IMR-90 (cell line): ENCODE data around the gene CNTN4. TPM values are rescaled to one million over a fixed set of nuclear protein-coding genes. Genes with fewer than 3 reads are reported as not detected.

ENCODE experiments used
- ATAC-seq: fragments of 200-7000 bp; cut with Tn5 transposase; 2 replicates; pipeline ENCODE4 v1.9.1; 2020; ENCODE audit warnings: low read depth, mild to moderate bottlenecking, moderate library complexity
- BruUV-seq: library from RNA; stranded (reverse); fragments of 400-500 nt; replicated peaks from 2 replicates; lab custom pipeline; 2021; lab: Mats Ljungman, UMichigan
- CTCF ChIA-PET: fragments of 300-600 bp; formaldehyde crosslinking; extraction: SDS; loops from one replicate; lab custom pipeline; 2021; ENCODE audit warnings: antibody characterized with exemption; lab: Yijun Ruan, JAX
- POLR2A ChIA-PET: fragments of 300-600 bp; sonication (Branson Sonifier 250); formaldehyde crosslinking; loops from one replicate; lab custom pipeline; 2022; ENCODE audit warnings: antibody characterized with exemption; ENCODE audit not compliant: unreplicated experiment; lab: Charles Lee
- DNase-seq: peaks from one replicate; pipeline ENCODE4 v3.0.0; 2013
- H2AFZ ChIP-seq: replicated peaks from 2 replicates; pipeline ENCODE3; 2013; ENCODE audit warnings: low read length, mild to moderate bottlenecking; ENCODE audit not compliant: poor library complexity
- H2AK5ac ChIP-seq: 2 replicates; pipeline ENCODE4 v1.6.1; 2013; ENCODE audit warnings: low read depth, low read length, inconsistent platforms
- H2AK9ac ChIP-seq: replicated peaks from 2 replicates; pipeline ENCODE3; 2013; ENCODE audit warnings: mild to moderate bottlenecking, low read depth, low read length, moderate library complexity; ENCODE audit not compliant: poor library complexity
- H2BK120ac ChIP-seq: 2 replicates; pipeline ENCODE4 v1.6.1; 2013; ENCODE audit warnings: low read depth, low read length, inconsistent platforms
- H2BK15ac ChIP-seq: 3 replicates; pipeline ENCODE4 v1.6.1; 2013; ENCODE audit warnings: low read depth, low read length, inconsistent platforms
- H2BK20ac ChIP-seq: 2 replicates; pipeline ENCODE4 v1.6.1; 2013; ENCODE audit warnings: low read depth, mild to moderate bottlenecking, inconsistent platforms, low read length, moderate library complexity
- H2BK5ac ChIP-seq: 2 replicates; pipeline ENCODE4 v1.6.1; 2013; ENCODE audit warnings: mild to moderate bottlenecking, low read depth, low read length, inconsistent platforms; ENCODE audit not compliant: poor library complexity, severe bottlenecking
- H3K14ac ChIP-seq: replicated peaks from 2 replicates; pipeline ENCODE4 v1.6.1; 2013; ENCODE audit warnings: low read depth, low read length, inconsistent platforms
- H3K18ac ChIP-seq: 2 replicates; pipeline ENCODE4 v1.6.1; 2013; ENCODE audit warnings: low read depth, low read length, control low read depth
- H3K23ac ChIP-seq: 2 replicates; pipeline ENCODE4 v1.6.1; 2013; ENCODE audit warnings: low read depth, low read length, inconsistent platforms
- H3K27ac ChIP-seq: 2 replicates; pipeline ENCODE4 v1.5.1; 2013; ENCODE audit warnings: mild to moderate bottlenecking, control low read depth, low read length; ENCODE audit not compliant: insufficient read depth
- H3K27me3 ChIP-seq: 2 replicates; pipeline ENCODE4 v1.6.1; 2013; ENCODE audit warnings: low read length; ENCODE audit not compliant: control insufficient read depth, insufficient read depth
- H3K36me3 ChIP-seq: 2 replicates; pipeline ENCODE4 v1.6.1; 2013; ENCODE audit warnings: low read length, mixed read lengths; ENCODE audit not compliant: control insufficient read depth, insufficient read depth
- H3K4ac ChIP-seq: 2 replicates; pipeline ENCODE4 v1.6.1; 2013; ENCODE audit warnings: low read depth, low read length, inconsistent platforms
- H3K4me1 ChIP-seq: 2 replicates; pipeline ENCODE4 v1.6.1; 2013; ENCODE audit warnings: low read length, mixed read lengths; ENCODE audit not compliant: control insufficient read depth, insufficient read depth
- H3K4me2 ChIP-seq: 2 replicates; pipeline ENCODE4 v1.6.1; 2013; ENCODE audit warnings: low read depth, mild to moderate bottlenecking, control low read depth, low read length, moderate library complexity
- H3K4me3 ChIP-seq: 2 replicates; pipeline ENCODE4 v1.5.1; 2013; ENCODE audit warnings: low read depth, mild to moderate bottlenecking, control low read depth, low read length, moderate library complexity; ENCODE audit not compliant: insufficient read depth
- H3K56ac ChIP-seq: 2 replicates; pipeline ENCODE4 v1.6.1; 2013; ENCODE audit warnings: low read length, inconsistent platforms; ENCODE audit not compliant: insufficient read depth; ENCODE audit errors: extremely low read depth
- H3K79me1 ChIP-seq, 2 experiments: 2 replicates each; pipeline ENCODE4 v1.6.1; 2013; ENCODE audit warnings: low read length in 2 of 2, inconsistent platforms in 1 of 2, low read depth in 1 of 2
- H3K9ac ChIP-seq: 2 replicates; pipeline ENCODE4 v1.6.1; 2013; ENCODE audit warnings: low read depth, low read length, control low read depth
- H3K9me1 ChIP-seq: 2 replicates; pipeline ENCODE4 v1.6.1; 2013; ENCODE audit warnings: low read length, inconsistent platforms; ENCODE audit not compliant: insufficient read depth
- H3K9me3 ChIP-seq: 2 replicates; pipeline ENCODE4 v1.6.1; 2013; ENCODE audit warnings: low read length; ENCODE audit not compliant: control insufficient read depth, insufficient read depth
- H4K20me1 ChIP-seq: 2 replicates; pipeline ENCODE4 v1.6.1; 2013; ENCODE audit warnings: low read length, inconsistent platforms; ENCODE audit not compliant: insufficient read depth
- H4K5ac ChIP-seq: 2 replicates; pipeline ENCODE4 v1.6.1; 2013; ENCODE audit warnings: mild to moderate bottlenecking, low read depth, low read length, control low read depth
- H4K8ac ChIP-seq, 2 experiments: 2 replicates each; pipeline ENCODE4 v1.6.1; 2013; ENCODE audit warnings: low read depth in 2 of 2, low read length in 2 of 2, control low read depth in 1 of 2, inconsistent platforms in 1 of 2
- H4K91ac ChIP-seq: 2 replicates; pipeline ENCODE4 v1.6.1; 2013; ENCODE audit warnings: low read depth, low read length, inconsistent platforms; ENCODE audit not compliant: insufficient read depth
- CEBPB ChIP-seq: IDR thresholded peaks from 2 replicates; pipeline ENCODE4 v1.6.1; 2012; ENCODE audit warnings: low read depth, low read length, improper control_type of control experiment
- MAZ ChIP-seq: IDR thresholded peaks from 2 replicates; pipeline ENCODE4 v1.6.1; 2012; ENCODE audit warnings: low read depth, mild to moderate bottlenecking, low read length, improper control_type of control experiment, moderate library complexity, borderline replicate concordance
- RFX5 ChIP-seq: IDR thresholded peaks from 2 replicates; pipeline ENCODE4 v1.8.0; 2012; ENCODE audit warnings: low read depth, mild to moderate bottlenecking, low read length, moderate library complexity
- WGBS, 2 experiments: methylation state at CpG; one replicate each; pipeline versions ENCODE4 v1.1.5 to v1.1.7; 2013; ENCODE audit warnings: missing lambda C conversion rate in 2 of 2; ENCODE audit not compliant: insufficient read length in 1 of 2; ENCODE audit errors: extremely low coverage in 2 of 2; 5-methylcytosine and 5-hydroxymethylcytosine counted together
- dilution Hi-C: fragments of 300-500 bp; cut with HindIII; formaldehyde crosslinking; loops from one replicate; pipeline ENCODE4 v1.14.3; 2018; ENCODE audit warnings: low sequenced_read_pairs; ENCODE audit not compliant: unreplicated experiment
- in situ Hi-C: fragments of 300-500 bp; cut with MboI; formaldehyde crosslinking; loops from 3 replicates; pipeline ENCODE4 v1.14.3; 2019; ENCODE audit warnings: low sequenced_read_pairs, inconsistent platforms, mixed read lengths
- intact Hi-C: fragments of 100-400 bp; cut with micrococcal nuclease; formaldehyde crosslinking; loops from 2 replicates; pipeline ENCODE4 v1.10.0; 2022
- polyA plus RNA-seq, 3 experiments: library from polyadenylated mRNA; depleted of rRNA; stranded (reverse); fragments of >200 nt; gene quantifications; 2 replicates each; pipeline ENCODE4 v1.2.3, GENCODE V29; 2012; ENCODE audit warnings: low replicate concordance in 1 of 3
- total RNA-seq: library from RNA; depleted of rRNA; stranded (reverse); fragments of >200 nt; gene quantifications from 2 replicates; pipeline ENCODE4 v1.2.3, GENCODE V29; 2012
- TF ChIP-seq, protein P1 (sequence below): conservative IDR thresholded peaks from 2 replicates; pipeline ENCODE4 v1.5.1; 2012; ENCODE audit warnings: mild to moderate bottlenecking, low read depth, low read length, improper control_type of control experiment
- TF ChIP-seq, protein P2 (sequence below): fragments of 150-350 bp; IDR thresholded peaks from 2 replicates; pipeline ENCODE4 v1.6.1; 2016; ENCODE audit warnings: low read depth, mild to moderate bottlenecking, low read length, moderate library complexity, borderline replicate concordance

The CNTN4 gene
- total and polyA plus RNA-seq, 2 of the 4 experiments (the other 2 are of a cell fraction): under 0.01 TPM; not detected in 1

DNA sequence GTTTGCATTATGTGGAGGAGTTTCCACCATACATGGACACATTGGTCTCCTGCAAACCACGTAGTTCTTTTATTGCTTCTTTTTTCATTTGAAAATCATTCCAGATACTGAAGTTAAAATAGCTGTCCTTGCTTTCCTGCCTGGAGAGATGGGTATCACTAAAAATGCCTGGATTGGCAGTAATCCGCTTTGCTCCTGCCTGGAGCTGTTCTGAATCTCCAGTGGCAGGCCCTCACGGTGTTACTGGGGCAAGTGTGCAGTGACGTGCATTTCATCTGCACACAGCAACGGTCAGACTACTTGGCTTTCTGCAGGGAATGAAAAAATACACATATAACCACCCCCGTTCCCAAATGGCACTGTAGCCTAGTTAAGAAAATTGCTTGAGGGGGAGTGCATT is 738.6 kb downstream of the CNTN4 start:
- ChIA-PET CTCF (no interaction called here), POLR2A (no interaction called here)
- BruUV-seq: no TSS peak
- DNase-seq (no peak), ATAC-seq (no peak)
- H3K9me3 ChIP-seq: peaks cover 5% of the 10 kb centered on the region
- H3K27me3 ChIP-seq: no peaks in the 10 kb centered on the region
- intact Hi-C loops (no loop called here), dilution Hi-C loops (no loop called here), in situ Hi-C loops (no loop called here)
- no peak overlapping the region for H3K4ac ChIP-seq
- H4K8ac ChIP-seq: no peak overlapping the region
- WGBS, 2 experiments: 22% methylated on average over 2 of the region's 6 CpGs; no CpG with 5 or more reads in 1 of the 2 experiments
- H3K18ac ChIP-seq: no peak overlapping the region
- no peak overlapping the region for H4K5ac ChIP-seq
- no peak overlapping the region for H3K56ac ChIP-seq
- H3K9me1 ChIP-seq: no peaks in the 10 kb centered on the region
- no peak overlapping the region for H3K4me2 ChIP-seq
- no peak overlapping the region for H3K23ac ChIP-seq
- H3K36me3 ChIP-seq: no peaks in the 10 kb centered on the region
- no peak overlapping the region for H2AK9ac ChIP-seq
- H2BK5ac ChIP-seq: no peak overlapping the region
- H3K9ac ChIP-seq: no peak overlapping the region
- no peak overlapping the region for H2AK5ac ChIP-seq
- no peaks in the 10 kb centered on the region for H3K4me1 ChIP-seq
- no peak overlapping the region for H3K14ac ChIP-seq
- no peaks in the 10 kb centered on the region for H4K20me1 ChIP-seq
- no peak overlapping the region for H3K27ac ChIP-seq
- H2AFZ ChIP-seq: no peak overlapping the region
- no peaks in the 10 kb centered on the region for H3K79me1 ChIP-seq
- H3K4me3 ChIP-seq: no peak overlapping the region
- H2BK15ac ChIP-seq: no peak overlapping the region
- TF ChIP-seq, protein P1, sequence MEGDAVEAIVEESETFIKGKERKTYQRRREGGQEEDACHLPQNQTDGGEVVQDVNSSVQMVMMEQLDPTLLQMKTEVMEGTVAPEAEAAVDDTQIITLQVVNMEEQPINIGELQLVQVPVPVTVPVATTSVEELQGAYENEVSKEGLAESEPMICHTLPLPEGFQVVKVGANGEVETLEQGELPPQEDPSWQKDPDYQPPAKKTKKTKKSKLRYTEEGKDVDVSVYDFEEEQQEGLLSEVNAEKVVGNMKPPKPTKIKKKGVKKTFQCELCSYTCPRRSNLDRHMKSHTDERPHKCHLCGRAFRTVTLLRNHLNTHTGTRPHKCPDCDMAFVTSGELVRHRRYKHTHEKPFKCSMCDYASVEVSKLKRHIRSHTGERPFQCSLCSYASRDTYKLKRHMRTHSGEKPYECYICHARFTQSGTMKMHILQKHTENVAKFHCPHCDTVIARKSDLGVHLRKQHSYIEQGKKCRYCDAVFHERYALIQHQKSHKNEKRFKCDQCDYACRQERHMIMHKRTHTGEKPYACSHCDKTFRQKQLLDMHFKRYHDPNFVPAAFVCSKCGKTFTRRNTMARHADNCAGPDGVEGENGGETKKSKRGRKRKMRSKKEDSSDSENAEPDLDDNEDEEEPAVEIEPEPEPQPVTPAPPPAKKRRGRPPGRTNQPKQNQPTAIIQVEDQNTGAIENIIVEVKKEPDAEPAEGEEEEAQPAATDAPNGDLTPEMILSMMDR: no peak
- TF ChIP-seq, protein P2, sequence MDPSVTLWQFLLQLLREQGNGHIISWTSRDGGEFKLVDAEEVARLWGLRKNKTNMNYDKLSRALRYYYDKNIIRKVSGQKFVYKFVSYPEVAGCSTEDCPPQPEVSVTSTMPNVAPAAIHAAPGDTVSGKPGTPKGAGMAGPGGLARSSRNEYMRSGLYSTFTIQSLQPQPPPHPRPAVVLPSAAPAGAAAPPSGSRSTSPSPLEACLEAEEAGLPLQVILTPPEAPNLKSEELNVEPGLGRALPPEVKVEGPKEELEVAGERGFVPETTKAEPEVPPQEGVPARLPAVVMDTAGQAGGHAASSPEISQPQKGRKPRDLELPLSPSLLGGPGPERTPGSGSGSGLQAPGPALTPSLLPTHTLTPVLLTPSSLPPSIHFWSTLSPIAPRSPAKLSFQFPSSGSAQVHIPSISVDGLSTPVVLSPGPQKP: no peak
- no peak for TF ChIP-seq CEBPB
- TF ChIP-seq RFX5: no peak
- no peak for TF ChIP-seq MAZ
- H2BK120ac ChIP-seq: no peak overlapping the region
- H4K91ac ChIP-seq: no peak overlapping the region
- H2BK20ac ChIP-seq: no peak overlapping the region
